Effector memory CD8-positive, alpha-beta T cell (primary cell): ENCODE results near the gene INPP1.
"Not testable (repeated sequence)": the region's sequence is repeated elsewhere in the genome, so short reads cannot be mapped to it uniquely, and the experiment has no call there.

Experiments
- ATAC-seq: fragments of 150-1000 bp; cut with Tn5 transposase; replicated peaks from 2 replicates; pipeline ENCODE4 v1.10.0; 2021; ENCODE audit warnings: mild to moderate bottlenecking, moderate library complexity
- DNase-seq, 3 experiments: peaks; one replicate each; pipeline ENCODE4 v3.0.0; 2021
- H3K27ac Mint-ChIP-seq, 2 donors: one replicate each; pipeline ENCODE4 v1.8.0; 2022; ENCODE audit warnings: mild to moderate bottlenecking in 2 of 2, mixed read lengths in 2 of 2, moderate library complexity in 2 of 2
- H3K27me3 Mint-ChIP-seq, 2 donors: one replicate each; pipeline ENCODE4 v1.8.0; 2022; ENCODE audit warnings: mixed read lengths in 2 of 2
- H3K36me3 Mint-ChIP-seq: one replicate; pipeline ENCODE4 v1.8.0; 2022; ENCODE audit warnings: mild to moderate bottlenecking, moderate library complexity, mixed read lengths; ENCODE audit not compliant: insufficient read depth
- H3K4me1 Mint-ChIP-seq, 2 donors: one replicate each; pipeline ENCODE4 v1.8.0; 2022; ENCODE audit warnings: low read depth in 2 of 2, mixed read lengths in 2 of 2
- H3K4me3 Mint-ChIP-seq, 2 donors: one replicate each; pipeline ENCODE4 v1.8.0; 2022; ENCODE audit warnings: mild to moderate bottlenecking in 2 of 2, mixed read lengths in 2 of 2, moderate library complexity in 2 of 2
- H3K9me3 Mint-ChIP-seq, 2 donors: one replicate each; pipeline ENCODE4 v1.8.0; 2022; ENCODE audit warnings: mixed read lengths in 2 of 2
- total RNA-seq, 9 experiments: gene quantifications; one replicate each; lab custom pipeline; 2026; lab: John Stamatoyannopoulos, UW

The INPP1 gene
- total RNA-seq = 1.8 to 11.7 (median 5.5) reads per million in 9 experiments

DNA sequence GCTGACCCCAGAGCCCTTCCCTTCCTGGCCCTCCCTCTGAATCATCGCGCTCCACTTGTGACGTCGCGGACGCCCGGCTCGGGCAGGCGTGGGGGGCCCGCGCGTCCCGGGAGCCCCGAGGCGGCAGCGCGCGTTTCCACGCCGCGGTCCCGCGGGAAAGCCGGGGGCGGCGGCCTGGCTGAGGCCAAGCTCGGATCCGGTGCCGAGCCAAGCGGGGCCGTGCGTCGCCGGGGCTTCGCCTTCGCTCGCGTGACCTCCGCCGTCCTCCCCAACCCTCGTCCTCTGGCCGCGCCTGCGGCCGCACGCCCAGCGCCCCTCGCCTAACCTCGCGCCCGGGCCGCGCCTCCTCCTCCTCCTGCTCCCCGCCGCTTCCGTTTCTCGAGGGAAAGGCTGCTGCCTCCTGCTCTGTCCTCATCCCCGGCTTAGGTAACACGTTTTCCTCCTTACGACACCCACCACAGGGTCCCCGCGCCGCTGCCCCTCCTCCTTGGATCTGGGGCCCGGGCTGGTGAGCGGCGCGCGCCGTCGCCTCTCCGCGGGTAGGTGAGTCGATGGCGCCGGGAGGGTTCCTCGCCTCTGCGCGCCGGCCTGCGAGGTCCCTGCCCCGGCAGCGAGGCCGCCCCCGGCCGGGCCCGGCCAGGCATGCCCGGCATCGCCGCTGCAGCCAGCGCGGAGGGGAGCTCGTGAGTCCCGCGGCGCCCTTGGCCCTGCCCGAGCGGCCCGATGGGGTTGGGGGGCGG is at the start of gene INPP1:
Gene INPP1, plus strand, starts transcription at position 54 of the 740 bp plus-strand sequence. CDS start 16,514 bp downstream, outside the sequence.
- Mint-ChIP-seq H3K9me3 (no peaks in the 10 kb centered on the region), H3K4me3 (peak within 1 kb of the TSS; percentile 85 to 95), H3K4me1 (peaks cover 7 to 8% of the 10 kb centered on the region in 2 donors), H3K27ac (peak within 1 kb of the TSS; percentile 81), H3K27me3 (no peaks in the 10 kb centered on the region), H3K36me3 (no peaks in the 10 kb centered on the region)
- DNase-seq (peak; percentile 21 to 24 (median 23)), ATAC-seq (peak; percentile 65)

GRCh38 chr2:190297880-190298279 is 45.5 kb upstream of the INPP1 start:
- not testable (repeated sequence) for H3K9me3 Mint-ChIP-seq, ATAC-seq, H3K4me3 Mint-ChIP-seq, H3K27me3 Mint-ChIP-seq, DNase-seq, H3K4me1 Mint-ChIP-seq, H3K27ac Mint-ChIP-seq
- peaks cover 14% of the 10 kb centered on the region for H3K36me3 Mint-ChIP-seq

DNA sequence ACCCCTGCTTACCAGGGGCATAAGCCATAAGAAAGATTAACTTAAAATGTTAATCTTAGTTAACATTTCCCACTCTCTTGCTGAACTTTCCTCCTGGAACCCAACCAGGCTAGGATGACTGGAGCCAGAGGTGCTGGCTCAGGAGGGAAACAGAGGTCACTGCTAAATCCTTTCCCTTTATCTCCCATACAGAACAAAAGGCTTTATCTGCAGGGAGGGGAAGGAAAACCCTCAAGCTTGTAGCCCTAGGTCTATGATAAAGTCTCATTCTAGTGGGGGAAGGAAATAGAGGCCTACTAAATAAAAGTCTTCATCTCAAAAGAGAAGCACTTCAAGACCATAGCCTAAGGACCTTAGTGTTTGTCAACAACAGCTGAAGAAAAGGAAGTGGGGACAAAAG is 42.4 kb upstream of the INPP1 start:
- DNase-seq = no peak
- H3K27me3 Mint-ChIP-seq = no peaks in the 10 kb centered on the region
- no peak overlapping the region for H3K4me3 Mint-ChIP-seq
- H3K27ac Mint-ChIP-seq = no peak overlapping the region
- peaks cover 3% of the 10 kb centered on the region for H3K36me3 Mint-ChIP-seq
- no peaks in the 10 kb centered on the region for H3K9me3 Mint-ChIP-seq
- H3K4me1 Mint-ChIP-seq = peaks cover 4 to 18% of the 10 kb centered on the region in 2 donors
- ATAC-seq = no peak

GRCh38 chr2:190302052-190302451 is 41.3 kb upstream of the INPP1 start:
- H3K27ac Mint-ChIP-seq = no peak overlapping the region
- no peak overlapping the region for H3K4me3 Mint-ChIP-seq
- ATAC-seq (no peak), DNase-seq (no peak)
- H3K9me3 Mint-ChIP-seq = no peaks in the 10 kb centered on the region
- no peaks in the 10 kb centered on the region for H3K27me3 Mint-ChIP-seq
- H3K4me1 Mint-ChIP-seq = peaks cover 4 to 25% of the 10 kb centered on the region in 2 donors
- H3K36me3 Mint-ChIP-seq = no peaks in the 10 kb centered on the region

DNA sequence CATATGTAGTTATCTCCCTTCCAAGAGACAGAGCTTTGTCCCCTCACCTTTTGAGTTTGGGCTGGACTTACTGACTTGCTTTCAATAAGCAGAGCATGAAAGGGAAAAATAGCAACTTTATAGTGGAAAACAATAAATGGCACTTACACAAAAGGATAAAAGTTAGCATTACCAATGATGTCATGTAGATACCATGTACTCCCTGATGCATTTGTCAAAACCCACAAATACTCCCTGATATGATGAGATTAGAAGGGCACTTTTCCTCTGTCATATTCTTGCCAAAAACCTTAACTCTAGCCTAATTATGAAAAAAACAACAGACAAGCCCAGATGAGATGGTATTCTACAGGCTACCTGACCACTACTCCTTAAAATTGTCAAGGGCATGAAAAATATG is 39.7 kb upstream of the INPP1 start:
- ATAC-seq (no peak), DNase-seq (no peak)
- H3K36me3 Mint-ChIP-seq = no peaks in the 10 kb centered on the region
- H3K9me3 Mint-ChIP-seq = no peaks in the 10 kb centered on the region
- no peaks in the 10 kb centered on the region for H3K27me3 Mint-ChIP-seq
- peaks cover 7 to 35% of the 10 kb centered on the region in 2 donors for H3K4me1 Mint-ChIP-seq
- no peak overlapping the region for H3K27ac Mint-ChIP-seq
- H3K4me3 Mint-ChIP-seq = no peak overlapping the region

DNA sequence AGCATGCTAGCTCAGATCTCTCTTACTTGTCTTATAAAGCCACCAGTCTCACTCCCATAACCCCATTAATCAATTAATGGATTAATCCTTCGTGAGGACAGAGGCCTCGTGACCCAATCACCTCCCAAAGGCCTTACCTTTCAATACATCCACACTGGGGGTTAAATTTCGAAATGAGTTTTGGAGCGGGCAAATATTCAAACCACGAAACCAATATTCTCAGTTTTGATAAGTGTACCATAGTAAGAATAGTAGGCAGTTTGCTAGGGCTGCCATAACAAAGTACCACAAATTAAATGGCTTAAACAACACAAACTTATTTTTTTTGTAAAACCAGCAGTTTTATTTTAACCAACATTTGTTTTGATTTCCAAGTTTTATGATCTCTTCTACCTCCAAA is 39.0 kb upstream of the INPP1 start:
- no peak overlapping the region for H3K4me3 Mint-ChIP-seq
- no peak overlapping the region for H3K27ac Mint-ChIP-seq
- no peaks in the 10 kb centered on the region for H3K9me3 Mint-ChIP-seq
- H3K4me1 Mint-ChIP-seq = peaks cover 7 to 35% of the 10 kb centered on the region in 2 donors
- ATAC-seq (no peak), DNase-seq (no peak)
- H3K36me3 Mint-ChIP-seq = peaks cover 7% of the 10 kb centered on the region
- no peaks in the 10 kb centered on the region for H3K27me3 Mint-ChIP-seq

- Mint-ChIP-seq H3K27ac (no peak overlapping the region), H3K4me3 (no peak overlapping the region), H3K9me3 (no peaks in the 10 kb centered on the region), H3K27me3 (no peaks in the 10 kb centered on the region), H3K4me1 (peaks cover 6 to 38% of the 10 kb centered on the region in 2 donors), H3K36me3 (peaks cover 18% of the 10 kb centered on the region)
- no peak for DNase-seq
- no peak for ATAC-seq
Measured at GRCh38 chr2:190308031-190308430, 35.4 kb upstream of the INPP1 start.

DNA sequence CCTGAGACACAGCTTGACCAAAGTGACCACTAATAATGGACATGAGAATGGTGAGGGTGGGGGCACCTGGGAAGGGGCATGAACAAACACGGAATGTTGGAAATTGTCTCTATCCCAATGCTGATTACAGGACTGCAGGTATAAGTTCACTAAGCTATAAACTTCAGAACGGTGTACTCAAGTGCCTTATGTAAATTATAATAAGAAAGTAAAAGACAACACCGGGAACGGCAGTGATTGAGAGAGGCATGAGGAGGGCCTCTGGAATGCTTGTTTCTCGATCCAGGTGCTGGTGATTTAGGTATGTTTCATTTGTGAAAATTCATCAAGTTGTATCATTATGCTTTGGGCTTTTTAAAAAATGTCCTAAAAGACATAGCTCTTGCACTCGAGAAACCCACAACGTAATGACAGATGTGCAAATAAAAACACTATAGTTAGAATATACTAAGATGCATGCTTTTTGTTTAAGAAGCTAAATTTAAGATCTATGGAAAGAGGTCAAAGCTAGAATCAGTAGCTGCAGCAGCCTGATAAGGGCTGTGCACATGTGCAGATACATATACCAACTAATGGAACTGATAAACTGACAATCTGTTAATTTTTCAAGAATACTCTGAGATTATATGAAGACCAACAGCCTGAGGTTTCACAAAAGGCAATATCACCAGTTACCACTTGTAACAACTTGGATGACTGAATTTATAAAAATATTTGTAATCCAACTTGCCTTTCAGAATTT is 31.3 kb upstream of the INPP1 start:
- peaks cover 13 to 50% of the 10 kb centered on the region in 2 donors for H3K4me1 Mint-ChIP-seq
- ATAC-seq (no peak), DNase-seq (no peak)
- no peaks in the 10 kb centered on the region for H3K27me3 Mint-ChIP-seq
- no peaks in the 10 kb centered on the region for H3K9me3 Mint-ChIP-seq
- peak overlapping the region in 1 of 2 donors; percentile 75 for H3K27ac Mint-ChIP-seq
- H3K36me3 Mint-ChIP-seq = peaks cover 18% of the 10 kb centered on the region
- H3K4me3 Mint-ChIP-seq = no peak overlapping the region

- DNase-seq, H3K4me3 Mint-ChIP-seq, ATAC-seq, H3K27ac Mint-ChIP-seq, H3K27me3 Mint-ChIP-seq, H3K9me3 Mint-ChIP-seq: not testable (repeated sequence)
- Mint-ChIP-seq H3K4me1 (peaks cover 18 to 52% of the 10 kb centered on the region in 2 donors), H3K36me3 (peaks cover 18% of the 10 kb centered on the region)
Measured at GRCh38 chr2:190312635-190313025, 30.8 kb upstream of the INPP1 start.

DNA sequence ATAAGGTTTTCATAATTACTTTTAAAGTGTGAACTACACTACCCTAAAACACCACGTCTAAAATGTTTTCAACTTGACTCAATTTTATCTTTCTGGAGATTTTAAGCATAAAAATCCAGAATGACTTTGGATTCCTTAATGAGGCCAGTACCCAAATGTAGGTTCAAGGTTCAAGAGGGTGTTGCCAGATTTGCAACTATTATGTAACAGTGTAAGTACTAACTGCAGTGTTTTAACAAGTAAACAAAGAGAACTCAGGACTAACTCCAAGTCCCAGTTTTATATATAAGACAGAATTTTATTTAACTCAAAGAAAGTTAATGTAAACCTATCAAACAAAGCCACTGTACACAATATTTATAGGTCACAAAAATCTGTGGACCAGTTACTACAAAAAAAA is 29.5 kb upstream of the INPP1 start:
- Mint-ChIP-seq H3K27me3 (no peaks in the 10 kb centered on the region), H3K4me1 (peaks cover 19 to 51% of the 10 kb centered on the region in 2 donors), H3K36me3 (peaks cover 16% of the 10 kb centered on the region), H3K4me3 (no peak overlapping the region), H3K9me3 (no peaks in the 10 kb centered on the region), H3K27ac (no peak overlapping the region)
- ATAC-seq (no peak), DNase-seq (no peak)

- no peaks in the 10 kb centered on the region for H3K27me3 Mint-ChIP-seq
- H3K27ac Mint-ChIP-seq = no peak overlapping the region
- DNase-seq (no peak), ATAC-seq (no peak)
- H3K4me1 Mint-ChIP-seq = peaks cover 27 to 62% of the 10 kb centered on the region in 2 donors
- H3K36me3 Mint-ChIP-seq = peaks cover 2% of the 10 kb centered on the region
- H3K4me3 Mint-ChIP-seq = no peak overlapping the region
- H3K9me3 Mint-ChIP-seq = no peaks in the 10 kb centered on the region
Measured at GRCh38 chr2:190315273-190315672, 28.1 kb upstream of the INPP1 start.

- Mint-ChIP-seq H3K4me1 (peaks cover 30 to 51% of the 10 kb centered on the region in 2 donors), H3K27ac (peak overlapping the region in 1 of 2 donors; percentile 96), H3K27me3 (no peaks in the 10 kb centered on the region), H3K4me3 (peak overlapping the region; percentile 86 to 93), H3K9me3 (no peaks in the 10 kb centered on the region), H3K36me3 (no peaks in the 10 kb centered on the region)
- no peak for ATAC-seq
- DNase-seq = no peak
Measured at GRCh38 chr2:190318514-190318913, 24.9 kb upstream of the INPP1 start.

- H3K4me1 Mint-ChIP-seq = peaks cover 30 to 49% of the 10 kb centered on the region in 2 donors
- peak in 1 of 3 experiments; percentile 13 for DNase-seq
- no peaks in the 10 kb centered on the region for H3K27me3 Mint-ChIP-seq
- peak overlapping the region; percentile 86 to 93 for H3K4me3 Mint-ChIP-seq
- H3K36me3 Mint-ChIP-seq = no peaks in the 10 kb centered on the region
- peak; percentile 49 for ATAC-seq
- no peaks in the 10 kb centered on the region for H3K9me3 Mint-ChIP-seq
- H3K27ac Mint-ChIP-seq = peak overlapping the region; percentile 89 to 96
Measured at GRCh38 chr2:190318931-190319554, 24.3 kb upstream of the INPP1 start.
